Measurements from ENCODE around the gene NOTCH2.

Gene NOTCH2

GRCh38 chr1:119869995-119870394 is 199.5 kb downstream of the NOTCH2 start:
- no peak for DNase-seq

- DNase-seq = no peak
Measured at GRCh38 chr1:119868176-119868575, 201.3 kb downstream of the NOTCH2 start.

DNA sequence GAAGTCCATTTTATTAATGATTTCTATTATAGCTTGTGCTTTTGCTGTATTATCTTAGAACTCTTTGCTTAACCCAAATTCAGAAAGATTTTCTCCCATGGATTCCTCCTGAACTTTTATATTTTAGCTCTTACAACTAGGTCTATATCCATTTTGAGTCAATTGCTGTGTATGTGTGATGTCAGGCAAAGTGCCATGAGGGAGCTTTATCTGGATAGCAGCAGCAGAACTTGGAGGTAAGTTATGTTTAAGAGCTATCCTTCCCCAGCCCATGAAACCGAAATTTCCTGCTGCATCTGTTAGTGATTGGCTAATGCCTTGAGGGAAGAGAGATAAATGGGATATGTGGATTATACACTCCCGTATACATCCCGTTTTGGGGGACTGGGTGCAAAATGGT is 203.0 kb downstream of the NOTCH2 start:
- no peak for DNase-seq

GRCh38 chr1:119865627-119866026 is 203.8 kb downstream of the NOTCH2 start:
- peak; percentile 74 for DNase-seq

DNA sequence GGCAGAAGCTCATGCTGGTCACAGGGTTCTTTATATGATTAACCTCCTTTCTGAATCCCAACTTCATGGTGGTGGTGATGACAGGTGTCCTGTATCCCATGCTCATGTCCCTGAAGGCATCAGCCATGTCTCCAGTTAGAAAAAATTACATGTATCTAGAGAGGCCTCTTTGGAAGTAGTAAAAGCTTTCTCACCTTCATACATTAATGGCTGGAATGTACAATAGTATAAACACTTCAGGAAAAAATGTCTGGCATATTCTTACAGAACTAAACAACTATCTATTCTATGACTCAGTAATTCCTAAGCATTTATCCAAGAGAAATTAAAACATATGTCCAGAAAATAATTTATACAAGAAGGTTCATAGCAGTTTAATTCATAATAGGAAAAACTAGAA is 207.2 kb downstream of the NOTCH2 start:
- no peak for DNase-seq
